Smooth muscle cell (in vitro differentiated cells): ENCODE results near the gene ERRFI1. TPM values are rescaled to one million over a fixed set of nuclear protein-coding genes. Genes with fewer than 3 reads are reported as not detected.
A peak's percentile ranks its signal among the peaks of the same experiment; 100 is the strongest.

Experiments
- DNase-seq: peaks from one replicate; lab custom pipeline; 2025; ENCODE audit not compliant: unreplicated experiment; lab: John Stamatoyannopoulos, UW
- H2AFZ ChIP-seq: fragments of 200-600 bp; sonication (generic); 2 replicates; pipeline ENCODE4 v1.6.0; 2016; ENCODE audit warnings: antibody characterized with exemption, low read depth, mild to moderate bottlenecking
- H3F3A ChIP-seq: fragments of 200-600 bp; sonication (generic); 2 replicates; pipeline ENCODE4 v1.6.0; 2017; ENCODE audit warnings: antibody characterized with exemption, low read depth
- H3K27ac ChIP-seq: fragments of 200-600 bp; sonication (generic); 2 replicates; pipeline ENCODE4 v1.5.1; 2016; ENCODE audit warnings: low read depth, mild to moderate bottlenecking
- H3K27me3 ChIP-seq: fragments of 200-600 bp; sonication (generic); 2 replicates; pipeline ENCODE4 v1.6.1; 2016; ENCODE audit warnings: low read depth, mild to moderate bottlenecking
- H3K36me3 ChIP-seq: fragments of 200-600 bp; sonication (generic); 2 replicates; pipeline ENCODE4 v1.5.1; 2016; ENCODE audit warnings: low read depth
- H3K4me1 ChIP-seq: fragments of 200-600 bp; sonication (generic); 2 replicates; pipeline ENCODE4 v1.5.1; 2016; ENCODE audit warnings: low read depth
- H3K4me2 ChIP-seq: fragments of 200-600 bp; sonication (generic); 2 replicates; pipeline ENCODE4 v1.6.0; 2016; ENCODE audit warnings: mild to moderate bottlenecking
- H3K4me3 ChIP-seq: fragments of 200-600 bp; sonication (generic); 2 replicates; pipeline ENCODE4 v1.5.1; 2016; ENCODE audit warnings: mild to moderate bottlenecking
- H3K79me2 ChIP-seq: fragments of 200-600 bp; sonication (generic); 2 replicates; pipeline ENCODE4 v1.6.0; 2016; ENCODE audit warnings: low read depth, mild to moderate bottlenecking
- H3K9ac ChIP-seq: fragments of 200-600 bp; sonication (generic); 2 replicates; pipeline ENCODE4 v1.6.0; 2016; ENCODE audit warnings: low read depth
- H3K9me3 ChIP-seq: fragments of 200-600 bp; sonication (generic); replicated peaks from 2 replicates; pipeline ENCODE4 v1.5.1; 2016; ENCODE audit warnings: low read depth
- H4K20me1 ChIP-seq: fragments of 200-600 bp; sonication (generic); 2 replicates; pipeline ENCODE4 v1.6.0; 2016; ENCODE audit warnings: low read depth
- CTCF ChIP-seq: fragments of 200-600 bp; sonication (generic); IDR thresholded peaks from 2 replicates; pipeline ENCODE4 v1.5.1; 2017; ENCODE audit warnings: borderline replicate concordance, mild to moderate bottlenecking, antibody characterized with exemption; ENCODE audit not compliant: insufficient read depth, poor library complexity, severe bottlenecking
- WGBS: methylation state at CpG from one replicate; pipeline ENCODE4 v1.1.7; 2016; ENCODE audit warnings: low lambda C conversion rate; 5-methylcytosine and 5-hydroxymethylcytosine counted together
- polyA plus RNA-seq: library from polyadenylated mRNA; unstranded; fragments of >200 nt; fragmentation: Nextera tagmentation; extraction: Ambion mirVana; gene quantifications from 2 replicates; pipeline ENCODE4 v1.2.1, GENCODE V29; 2016
- total RNA-seq: library from RNA; depleted of rRNA; stranded (reverse); fragments of >200 nt; gene quantifications from 2 replicates; pipeline ENCODE4 v1.2.3, GENCODE V29; 2014

Gene ERRFI1
- total and polyA plus RNA-seq, 2 experiments from 2014 or later = 81.6 to 184 TPM

GRCh38 chr1:7994827-7995226, 31.3 kb downstream of the ERRFI1 start:
- H3K79me2 ChIP-seq = no peaks in the 10 kb centered on the region
- no peak overlapping the region for H3K9ac ChIP-seq
- no peak for TF ChIP-seq CTCF
- no peak for DNase-seq
- no peaks in the 10 kb centered on the region for H4K20me1 ChIP-seq
- no peak overlapping the region for H3K4me3 ChIP-seq
- H3F3A ChIP-seq = no peaks in the 10 kb centered on the region
- H3K27me3 ChIP-seq = no peaks in the 10 kb centered on the region
- peak overlapping the region; percentile 35 for H3K27ac ChIP-seq
- no peaks in the 10 kb centered on the region for H3K36me3 ChIP-seq
- H3K9me3 ChIP-seq = no peaks in the 10 kb centered on the region
- no peak overlapping the region for H3K4me2 ChIP-seq
- H2AFZ ChIP-seq = no peak overlapping the region
- H3K4me1 ChIP-seq = no peaks in the 10 kb centered on the region
- 97% methylated on average over 1 of the region's 1 CpG for WGBS

- H3K27me3 ChIP-seq = no peaks in the 10 kb centered on the region
- H3K4me3 ChIP-seq = no peak overlapping the region
- H3K9me3 ChIP-seq = no peaks in the 10 kb centered on the region
- H4K20me1 ChIP-seq = no peaks in the 10 kb centered on the region
- H3K4me2 ChIP-seq = no peak overlapping the region
- no peaks in the 10 kb centered on the region for H3K4me1 ChIP-seq
- peak overlapping the region; percentile 35 for H3K27ac ChIP-seq
- TF ChIP-seq CTCF = no peak
- H3K79me2 ChIP-seq = no peaks in the 10 kb centered on the region
- H3F3A ChIP-seq = no peaks in the 10 kb centered on the region
- H2AFZ ChIP-seq = no peak overlapping the region
- WGBS = 85% methylated on average over 19 of the region's 19 CpGs
- no peaks in the 10 kb centered on the region for H3K36me3 ChIP-seq
- DNase-seq = no peak
- no peak overlapping the region for H3K9ac ChIP-seq
These were observed 32.3 kb downstream of the ERRFI1 start for GRCh38 chr1:7993593-7994479.

- H3K36me3 ChIP-seq = no peaks in the 10 kb centered on the region
- no peak overlapping the region for H3K9ac ChIP-seq
- H3K79me2 ChIP-seq = no peaks in the 10 kb centered on the region
- no peak overlapping the region for H2AFZ ChIP-seq
- H3K4me1 ChIP-seq = no peaks in the 10 kb centered on the region
- H4K20me1 ChIP-seq = no peaks in the 10 kb centered on the region
- 97% methylated on average over 4 of the region's 4 CpGs for WGBS
- no peak overlapping the region for H3K27ac ChIP-seq
- TF ChIP-seq CTCF = no peak
- no peaks in the 10 kb centered on the region for H3K9me3 ChIP-seq
- no peak for DNase-seq
- no peak overlapping the region for H3K4me3 ChIP-seq
- H3K27me3 ChIP-seq = no peaks in the 10 kb centered on the region
- no peaks in the 10 kb centered on the region for H3F3A ChIP-seq
- H3K4me2 ChIP-seq = no peak overlapping the region
These were observed 33.2 kb downstream of the ERRFI1 start for GRCh38 chr1:7992885-7993284.
